ENCODE data around the gene DBNDD1.

DBNDD1 gene

DNA sequence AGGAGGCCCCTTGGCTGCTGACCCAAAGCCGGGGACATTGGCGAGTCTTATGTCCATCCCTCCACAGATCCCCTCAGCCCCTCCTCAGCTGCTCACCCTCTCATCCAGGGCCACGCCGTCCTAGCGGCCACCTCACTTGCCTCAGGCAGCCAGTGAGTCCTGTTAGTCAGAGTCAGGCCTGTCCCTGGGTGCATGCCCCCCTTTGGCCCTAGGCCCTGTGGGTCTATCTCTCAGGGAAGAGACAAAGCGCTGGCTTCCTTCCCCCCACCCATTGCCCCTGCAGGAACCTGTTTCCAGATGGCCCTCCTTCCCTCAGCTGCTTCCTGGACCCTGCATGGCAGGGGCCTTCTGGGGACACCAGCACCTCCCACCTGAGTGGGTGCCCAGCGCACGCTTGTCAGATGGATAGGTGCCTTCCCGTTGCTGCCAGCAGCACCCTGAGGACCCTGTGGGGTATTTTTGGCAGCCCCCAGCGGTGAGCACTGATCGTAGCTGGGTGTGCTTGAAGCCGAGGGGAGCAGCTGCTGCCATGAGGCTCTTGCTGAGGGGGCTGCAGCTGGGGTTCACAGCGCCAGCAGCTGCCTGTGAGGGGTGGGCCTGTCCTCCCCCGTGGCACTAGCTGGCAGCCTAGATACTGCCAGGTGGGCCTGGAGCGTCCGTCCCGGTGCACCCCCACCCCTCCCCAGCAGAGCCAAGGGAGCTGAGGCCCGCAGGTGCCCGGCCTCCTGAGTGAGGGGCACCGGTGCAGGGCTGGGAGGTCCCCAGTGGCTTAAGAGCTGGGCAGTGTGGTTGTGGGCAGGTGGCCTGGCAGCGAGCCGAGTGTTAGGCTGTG, 8.4 kb downstream of the DBNDD1 start:
- Histone ChIP-seq H3K36me3 (ENCODE audit: control insufficient read depth in 2 of 2, insufficient read depth in 1 of 2, low read length in 2 of 2) (peaks cover 0 to 13% of the 10 kb centered on the region in 2 experiments; a peak in 2 of 3 replicates), H3K9me3 (ENCODE audit: control insufficient read depth, insufficient read depth, low read depth, low read length) (no peaks in the 10 kb centered on the region), H3K4me3 (ENCODE audit: low read depth, low read length) (no peak overlapping the region), H3K4me1 (ENCODE audit: control insufficient read depth, insufficient read depth, low read length) (no peaks in the 10 kb centered on the region), H3K27ac (ENCODE audit: extremely low read depth, low read depth, low read length) (no peak overlapping the region)
- POLR2A ChIA-PET: interaction anchor here (0.7 kb wide), 1 partner anchor 35 kb away, joined by 4 read pairs; no protein-coding TSS in a partner anchor
- CTCF ChIA-PET: no interaction called here
- TF ChIP-seq ZSCAN23 (tag by site-specific recombination; IDR thresholded peaks at IDR 0.05): no peak
- peak; percentile 20; the same call in 1 of the 2 replicates for TF ChIP-seq GLIS2 (tag by site-specific recombination; IDR thresholded peaks at IDR 0.05)
- 0 out of 2 replicates have a peak, but pooled peaks have one; percentile 10 for TF ChIP-seq GLIS1 (tag by site-specific recombination; IDR thresholded peaks at IDR 0.05)

DNA sequence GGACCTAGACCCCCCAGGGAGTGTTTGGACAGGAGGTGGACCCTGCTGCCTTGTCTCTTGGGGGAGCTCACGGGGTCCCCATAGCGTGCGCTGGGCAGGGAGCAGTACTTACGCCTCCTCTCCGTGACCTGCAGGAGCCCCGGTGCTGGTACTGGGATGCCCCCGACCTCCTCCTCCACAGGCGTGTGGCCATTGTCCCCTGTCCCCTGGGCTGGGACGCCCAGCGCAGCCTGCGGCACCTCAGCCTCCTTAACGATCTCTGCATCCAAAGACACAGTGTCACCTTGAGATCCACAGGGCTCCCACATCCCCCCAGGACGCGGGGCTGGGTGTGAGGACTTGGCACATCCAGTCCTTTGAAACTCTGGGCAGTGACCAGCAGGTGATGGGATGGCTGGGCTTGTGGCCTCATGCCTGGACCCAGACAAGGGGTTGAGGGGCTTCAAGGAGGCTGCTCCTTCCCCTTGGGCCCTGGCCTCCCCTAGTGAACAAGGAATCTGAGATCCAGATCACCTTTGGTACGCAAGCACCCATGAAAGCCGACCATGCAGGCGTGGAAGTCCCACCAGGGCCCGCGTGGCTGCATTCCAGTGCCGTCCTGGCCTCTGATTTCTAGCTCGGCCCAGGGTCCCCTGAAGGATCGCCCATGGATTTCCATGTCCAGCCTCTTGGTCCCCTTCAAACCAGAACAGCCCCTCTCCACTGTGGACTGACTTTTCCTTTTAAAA, 9.9 kb downstream of the DBNDD1 start:
- no peaks in the 10 kb centered on the region for H3K4me1 ChIP-seq (ENCODE audit: control insufficient read depth, insufficient read depth, low read length)
- TF ChIP-seq ZNF146 (tag by site-specific recombination; IDR thresholded peaks at IDR 0.05) (no peak), ZNF624 (tag by site-specific recombination; IDR thresholded peaks at IDR 0.05) (no peak), ZNF280C (tag by site-specific recombination; IDR thresholded peaks at IDR 0.05) (no peak), TRIM28 (IDR thresholded peaks at IDR 0.05; ENCODE audit: borderline replicate concordance, low read length) (no peak)
- H3K4me3 ChIP-seq (ENCODE audit: low read depth, low read length): no peak overlapping the region
- POLR2A ChIA-PET: no interaction called here
- H3K36me3 ChIP-seq (ENCODE audit: control insufficient read depth in 2 of 2, insufficient read depth in 1 of 2, low read length in 2 of 2): peaks cover 0 to 10% of the 10 kb centered on the region in 2 experiments; a peak in 2 of 3 replicates
- H3K9me3 ChIP-seq (ENCODE audit: control insufficient read depth, insufficient read depth, low read depth, low read length): no peaks in the 10 kb centered on the region
- CTCF ChIA-PET: interaction anchor here (1.2 kb wide), 1 partner anchor 11 kb away, joined by 4 read pairs; no protein-coding TSS in a partner anchor
- H3K27ac ChIP-seq (ENCODE audit: extremely low read depth, low read depth, low read length): no peak overlapping the region

DNA sequence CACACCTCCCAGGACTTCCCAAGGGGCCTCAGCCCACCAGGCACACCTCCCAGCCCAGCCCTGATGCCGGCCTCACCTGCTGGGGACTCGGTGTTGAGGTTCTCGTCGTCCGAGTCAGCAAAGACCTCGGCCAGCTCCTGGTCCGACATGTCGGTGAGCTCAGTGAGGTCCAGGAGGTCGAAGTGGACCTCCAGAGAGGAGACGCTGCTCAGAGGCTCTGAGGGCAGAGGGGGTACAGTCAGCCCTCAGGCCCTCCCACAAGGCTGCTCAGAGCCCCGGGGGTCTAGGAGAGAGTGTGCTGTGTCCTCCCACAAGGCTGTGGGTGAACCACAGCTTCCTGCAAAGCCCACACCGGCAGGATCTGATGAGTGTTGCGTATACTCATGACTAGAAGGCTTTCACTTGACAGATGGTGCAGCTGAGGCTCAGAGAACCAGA, 10.5 kb downstream of the DBNDD1 start:
- POLR2A ChIA-PET: no interaction called here
- no peaks in the 10 kb centered on the region for H3K4me1 ChIP-seq (ENCODE audit: control insufficient read depth, insufficient read depth, low read length)

More for the DNA sequence above, 10.5 kb downstream of the DBNDD1 start:
- Histone ChIP-seq H3K4me3 (ENCODE audit: low read depth, low read length) (no peak overlapping the region), H3K9me3 (ENCODE audit: control insufficient read depth, insufficient read depth, low read depth, low read length) (no peaks in the 10 kb centered on the region), H3K27ac (ENCODE audit: extremely low read depth, low read depth, low read length) (no peak overlapping the region), H3K36me3 (ENCODE audit: control insufficient read depth in 2 of 2, insufficient read depth in 1 of 2, low read length in 2 of 2) (peaks cover 0 to 10% of the 10 kb centered on the region in 2 experiments; a peak in 2 of 3 replicates)
- CTCF ChIA-PET: interaction anchor here (1.2 kb wide), 1 partner anchor 12 kb away, joined by 4 read pairs; no protein-coding TSS in a partner anchor
- TF ChIP-seq ZFP69B (tag by site-specific recombination; IDR thresholded peaks at IDR 0.05) (no peak), ZNF530 (tag by site-specific recombination; IDR thresholded peaks at IDR 0.05; ENCODE audit: low read depth) (no peak), SP7 (tag by site-specific recombination; IDR thresholded peaks at IDR 0.05) (no peak), ZFHX2 (tag by site-specific recombination; conservative IDR thresholded peaks at IDR 0.05) (peak; percentile 57), KLF17 (tag by site-specific recombination; IDR thresholded peaks at IDR 0.05) (no peak), GLIS1 (tag by site-specific recombination; IDR thresholded peaks at IDR 0.05) (peak; percentile 92), ZNF423 (tag by site-specific recombination; IDR thresholded peaks at IDR 0.05) (no peak), ZNF239 (tag by site-specific recombination; IDR thresholded peaks at IDR 0.05) (no peak), EGR2 (tag by site-specific recombination; IDR thresholded peaks at IDR 0.05; ENCODE audit: low read depth) (peak; percentile 56; the same call in 1 of the 2 replicates)

Measured in HEK293 (cell line).